NCI-H1048 (cell line): Measurements from ENCODE around the gene TNS2.
"Not testable (repeated sequence)": the region's sequence is repeated elsewhere in the genome, so short reads cannot be mapped to it uniquely, and the experiment has no call there.

Experiments used
- DNase-seq: peaks from one replicate; lab custom pipeline; 2025; lab: John Stamatoyannopoulos, UW

TNS2 gene

DNA sequence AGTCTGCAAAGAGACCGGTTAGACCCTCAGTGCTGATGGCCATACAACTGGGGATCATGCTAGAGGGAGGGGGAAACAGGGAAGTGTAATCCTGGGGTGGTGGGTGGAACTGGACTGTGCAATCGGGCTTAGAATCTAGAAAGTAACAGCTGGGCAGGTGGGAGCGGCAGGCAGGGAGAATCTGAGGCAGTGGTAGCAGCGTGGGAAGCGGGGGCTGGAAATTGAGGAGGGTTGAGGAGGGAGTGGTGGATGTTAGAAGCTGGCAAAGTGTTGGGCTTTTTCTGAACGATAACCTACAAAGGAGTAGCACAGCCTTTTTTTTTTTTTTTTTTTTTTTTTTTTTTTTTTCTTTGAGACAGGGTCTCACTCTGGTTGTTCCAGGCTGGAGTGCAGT lies 44.5 kb downstream of the TNS2 start:
- DNase-seq, result no peak

DNA sequence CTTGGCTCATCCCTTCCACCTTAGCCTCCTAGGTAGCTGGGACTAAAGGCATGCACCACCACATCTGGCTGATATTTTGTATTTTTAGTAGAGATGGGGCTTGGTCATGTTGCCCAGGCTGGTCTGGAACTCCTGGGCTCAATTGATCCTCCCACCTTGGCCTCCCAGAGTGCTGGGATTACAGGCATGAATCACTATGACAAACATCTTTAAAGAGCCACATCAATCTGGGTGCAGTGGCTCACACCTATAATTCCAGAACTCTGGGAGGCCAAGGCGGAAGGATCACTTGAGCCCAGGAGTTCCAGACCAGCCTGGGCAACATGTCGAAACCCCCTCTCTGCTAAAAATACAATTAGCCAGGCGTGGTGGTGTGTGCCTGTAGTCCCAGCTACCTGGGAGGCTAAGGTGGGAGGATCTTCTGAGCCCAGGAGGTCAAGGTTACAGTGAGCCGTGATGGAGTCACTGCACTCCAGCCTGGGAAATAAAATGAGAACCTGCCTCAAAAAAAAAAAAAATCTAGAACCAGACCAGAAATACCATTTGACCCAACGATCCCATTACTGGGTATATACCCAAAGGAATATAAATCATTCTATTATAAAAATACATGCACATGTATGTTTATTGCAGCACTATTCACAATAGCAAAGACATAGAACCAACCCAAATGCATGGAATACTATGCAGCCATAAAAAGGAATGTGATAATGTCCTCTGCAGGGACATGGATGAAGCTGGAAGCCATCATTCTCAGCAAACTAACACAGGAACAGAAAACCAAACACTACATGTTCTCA lies 45.1 kb downstream of the TNS2 start:
- DNase-seq, result not testable (repeated sequence)

DNA sequence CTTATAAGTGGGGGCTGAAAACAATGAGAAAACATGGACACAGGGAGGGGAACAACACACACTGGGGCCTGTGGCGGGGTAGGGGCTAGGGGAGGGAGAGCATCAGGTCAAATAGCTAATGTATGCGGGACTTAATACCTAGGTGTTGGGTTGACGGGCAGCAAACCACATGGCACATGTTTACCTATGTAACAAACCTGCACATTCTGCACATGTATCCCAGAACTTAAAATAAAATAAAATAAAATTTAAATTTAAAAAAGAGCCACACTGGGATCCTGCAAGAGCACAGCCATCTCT lies 45.7 kb downstream of the TNS2 start:
- not testable (repeated sequence) for DNase-seq

DNA sequence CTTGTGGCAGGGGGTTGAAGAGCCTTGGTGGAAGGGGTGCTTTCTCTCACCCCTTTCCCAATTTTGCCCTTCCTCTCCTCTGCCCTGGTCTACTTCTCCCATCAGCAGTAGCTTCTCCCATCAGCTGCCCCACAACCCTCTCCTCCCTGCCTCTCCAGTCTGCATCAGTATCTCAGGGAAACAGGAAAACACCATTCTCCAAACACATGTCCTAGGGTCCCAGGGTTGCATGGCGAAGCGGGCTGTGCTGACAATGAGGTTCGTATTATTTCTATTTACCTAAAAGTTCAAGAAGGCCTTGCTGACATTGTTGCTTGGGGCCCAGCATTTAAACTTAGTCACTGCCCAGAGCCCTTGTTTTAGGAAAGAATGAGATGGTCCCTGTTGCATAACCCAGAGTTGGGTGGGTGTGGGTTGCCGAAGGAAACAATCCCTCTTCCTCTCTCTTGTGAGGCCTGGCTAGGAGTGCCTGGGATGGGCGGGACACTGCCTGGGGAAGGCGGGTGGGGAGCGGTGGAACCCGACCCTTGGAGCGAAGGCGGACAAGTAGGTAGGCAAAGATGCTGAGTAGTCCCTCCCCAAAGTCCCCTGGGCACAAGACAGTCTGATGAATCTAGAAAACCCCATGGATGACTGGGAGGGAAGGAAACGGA lies 46.4 kb downstream of the TNS2 start:
- no peak for DNase-seq

DNA sequence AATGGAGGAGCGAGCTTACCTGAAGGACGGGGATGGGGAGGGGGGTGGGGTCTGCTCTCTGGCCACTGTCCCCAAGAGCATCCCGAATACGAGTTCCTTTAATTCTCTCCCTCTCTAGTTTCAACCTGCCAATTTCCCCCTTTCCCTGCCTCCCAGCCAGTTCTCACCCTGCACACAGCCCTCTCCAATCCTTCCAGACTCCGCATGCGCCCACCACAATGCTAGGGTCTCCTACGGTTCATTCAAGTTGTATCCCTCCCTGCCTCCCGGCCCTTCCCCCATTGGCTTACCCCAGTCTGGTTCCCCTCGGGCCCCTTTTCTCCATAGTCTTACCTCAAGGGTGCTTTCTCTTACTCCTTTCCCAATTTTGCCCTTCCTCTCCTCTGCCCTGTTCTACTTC lies 46.9 kb downstream of the TNS2 start:
- no peak for DNase-seq

DNA sequence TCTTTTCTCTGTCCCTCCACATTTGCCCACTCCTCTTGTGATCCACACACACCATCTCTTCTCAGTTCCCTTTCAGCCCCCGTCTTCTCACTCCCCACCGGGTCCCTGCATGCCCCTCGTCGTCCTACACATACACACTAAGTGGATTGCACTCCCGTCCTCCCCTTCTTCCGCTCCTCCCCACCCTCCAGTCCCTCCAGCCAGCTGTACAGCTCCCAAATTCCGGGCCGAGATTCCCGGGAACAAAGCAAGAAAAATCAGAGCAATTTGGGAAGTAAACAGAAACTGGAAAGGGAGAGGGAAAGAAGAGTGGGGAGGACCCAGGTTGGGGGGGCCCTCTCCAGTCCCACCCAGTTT lies 47.3 kb downstream of the TNS2 start:
- no peak for DNase-seq

DNA sequence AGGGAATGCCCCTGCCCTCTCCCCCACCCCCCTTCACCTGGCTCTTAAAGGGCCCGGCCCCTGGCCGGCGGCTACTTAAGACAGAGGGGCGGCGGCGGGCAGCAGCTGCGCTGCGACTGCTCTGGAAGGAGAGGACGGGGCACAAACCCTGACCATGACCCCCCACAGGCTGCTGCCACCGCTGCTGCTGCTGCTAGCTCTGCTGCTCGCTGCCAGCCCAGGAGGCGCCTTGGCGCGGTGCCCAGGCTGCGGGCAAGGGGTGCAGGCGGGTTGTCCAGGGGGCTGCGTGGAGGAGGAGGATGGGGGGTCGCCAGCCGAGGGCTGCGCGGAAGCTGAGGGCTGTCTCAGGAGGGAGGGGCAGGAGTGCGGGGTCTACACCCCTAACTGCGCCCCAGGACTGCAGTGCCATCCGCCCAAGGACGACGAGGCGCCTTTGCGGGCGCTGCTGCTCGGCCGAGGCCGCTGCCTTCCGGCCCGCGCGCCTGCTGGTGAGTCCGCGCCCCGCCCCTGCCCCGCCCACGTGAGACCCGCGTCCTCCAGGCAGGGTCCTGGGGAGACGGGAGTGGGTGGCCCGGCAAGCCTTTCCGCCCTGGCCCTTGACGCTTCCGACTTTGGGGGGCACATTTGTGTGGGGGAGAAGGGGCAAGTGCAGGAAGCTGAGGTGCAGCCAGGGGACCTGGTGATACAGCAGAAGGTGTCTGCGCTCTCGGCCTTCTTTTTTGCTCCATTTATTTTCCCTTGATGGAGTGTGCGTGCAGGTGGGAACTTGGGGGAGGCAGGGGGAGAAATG lies 47.9 kb downstream of the TNS2 start, which contains the start of gene IGFBP6:
TSS of gene IGFBP6 (plus strand) at position 104 of the 790 bp plus-strand sequence. CDS start at position 155, 51 bp downstream.
- DNase-seq, result peak; percentile 3

DNA sequence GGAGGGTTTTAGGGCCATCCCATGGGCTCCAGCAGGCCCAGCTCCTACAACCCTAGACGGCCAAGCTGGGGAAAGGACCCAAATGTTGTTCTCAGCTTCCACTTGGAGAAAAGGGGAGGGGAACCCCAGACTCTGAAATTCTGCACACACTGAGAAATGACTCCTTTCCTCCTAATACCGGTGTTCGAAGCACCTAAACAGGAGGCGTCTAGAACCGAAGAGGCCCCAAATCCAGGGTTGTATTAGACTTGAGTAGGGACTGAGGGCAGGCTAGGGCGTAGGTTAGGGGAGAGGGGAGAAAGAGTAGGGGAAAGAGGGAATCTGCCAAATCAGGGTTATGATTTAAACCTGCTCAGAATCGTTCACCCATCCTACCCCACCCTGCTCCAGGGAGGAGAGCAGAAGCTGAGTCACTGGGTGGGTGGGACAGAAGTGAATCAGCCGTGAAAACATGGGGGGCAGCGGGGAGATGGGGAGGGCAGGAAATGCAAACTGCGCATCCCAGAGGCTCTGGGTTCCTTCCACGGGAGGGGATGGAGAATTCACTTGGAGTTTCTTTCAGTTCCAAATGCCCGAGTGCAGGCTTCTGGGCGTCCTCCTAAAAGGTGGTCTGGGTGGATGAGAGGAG lies 48.6 kb downstream of the TNS2 start:
- DNase-seq, result no peak

DNA sequence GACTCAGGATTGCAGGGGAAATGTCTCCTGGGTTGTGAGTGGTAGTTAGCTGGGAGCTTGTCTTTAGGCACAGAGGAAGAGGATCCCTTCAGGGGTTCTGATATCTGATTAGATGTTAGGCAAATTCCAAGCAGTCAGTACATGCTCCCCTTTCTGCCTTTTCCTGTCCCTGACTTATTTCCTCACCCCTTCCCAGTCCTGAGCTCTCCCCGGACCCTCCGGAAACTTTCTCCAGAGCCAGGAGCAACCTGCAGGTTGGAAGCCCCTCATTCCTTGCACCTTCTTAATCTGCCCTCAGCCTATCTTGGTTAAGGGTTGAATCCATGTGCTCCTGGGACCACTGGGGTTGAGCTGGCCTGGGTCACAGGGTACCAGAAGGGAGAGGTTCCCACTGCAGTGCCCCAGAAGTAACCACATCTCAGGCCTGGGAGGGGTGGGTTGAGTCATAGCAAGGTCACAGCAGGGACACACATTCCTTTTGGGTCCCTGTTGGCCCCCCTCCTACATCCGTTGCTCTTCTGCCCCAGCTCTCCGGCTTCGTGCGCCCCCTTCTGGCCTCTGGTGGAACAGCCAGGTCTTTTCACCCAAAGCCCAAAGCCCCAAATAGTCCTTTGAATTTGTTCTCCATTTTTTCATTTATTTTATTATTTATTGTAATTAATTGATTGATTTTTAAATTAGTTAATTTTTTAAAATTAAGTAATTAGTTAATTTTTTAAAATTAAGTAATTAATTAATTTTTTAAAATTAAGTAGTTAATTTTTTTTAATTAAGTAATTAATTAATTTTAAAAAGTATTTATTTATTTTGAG lies 49.4 kb downstream of the TNS2 start:
- peak; percentile 24 for DNase-seq

DNA sequence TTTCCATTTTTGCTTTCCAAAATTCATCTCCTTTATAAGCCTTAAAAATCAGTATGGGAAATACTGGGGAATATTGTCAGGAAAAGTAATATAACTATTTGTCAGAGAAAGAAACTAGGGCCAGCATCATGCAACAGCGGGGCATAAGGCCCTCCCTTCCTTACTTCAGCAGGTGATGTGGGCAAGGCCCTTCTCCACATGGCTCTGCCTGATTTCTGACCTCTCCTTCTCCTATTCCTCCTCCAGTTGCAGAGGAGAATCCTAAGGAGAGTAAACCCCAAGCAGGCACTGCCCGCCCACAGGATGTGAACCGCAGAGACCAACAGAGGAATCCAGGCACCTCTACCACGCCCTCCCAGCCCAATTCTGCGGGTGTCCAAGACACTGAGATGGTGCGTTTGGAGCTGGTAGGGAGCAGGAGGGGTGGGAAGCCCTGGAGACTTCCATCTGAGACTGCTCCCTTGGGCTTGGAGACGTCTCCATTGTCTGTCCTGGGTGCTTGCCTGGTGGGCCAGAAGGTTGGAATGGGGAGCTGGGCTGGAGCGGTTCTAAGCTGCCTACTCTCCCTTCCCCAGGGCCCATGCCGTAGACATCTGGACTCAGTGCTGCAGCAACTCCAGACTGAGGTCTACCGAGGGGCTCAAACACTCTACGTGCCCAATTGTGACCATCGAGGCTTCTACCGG lies 50.7 kb downstream of the TNS2 start:
- no peak for DNase-seq

DNA sequence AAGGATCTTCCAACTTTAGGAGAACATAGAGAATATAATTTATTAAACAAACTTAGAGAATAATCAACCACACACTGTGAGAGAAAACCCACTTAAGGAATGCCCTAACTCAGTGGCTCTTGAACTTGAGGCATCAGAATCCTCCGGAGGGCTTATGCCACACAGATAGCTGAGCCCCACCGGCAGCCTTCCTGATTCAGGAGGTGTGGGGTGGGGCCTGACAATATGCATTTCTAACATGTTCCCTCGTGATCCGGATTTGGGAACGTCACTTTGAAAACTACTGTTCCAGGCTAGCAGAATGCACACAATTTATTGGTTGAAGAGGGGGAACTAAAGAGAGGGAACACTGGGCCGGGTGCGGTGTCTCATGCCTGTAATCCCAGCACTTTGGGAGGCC lies 51.4 kb downstream of the TNS2 start:
- no peak for DNase-seq

DNA sequence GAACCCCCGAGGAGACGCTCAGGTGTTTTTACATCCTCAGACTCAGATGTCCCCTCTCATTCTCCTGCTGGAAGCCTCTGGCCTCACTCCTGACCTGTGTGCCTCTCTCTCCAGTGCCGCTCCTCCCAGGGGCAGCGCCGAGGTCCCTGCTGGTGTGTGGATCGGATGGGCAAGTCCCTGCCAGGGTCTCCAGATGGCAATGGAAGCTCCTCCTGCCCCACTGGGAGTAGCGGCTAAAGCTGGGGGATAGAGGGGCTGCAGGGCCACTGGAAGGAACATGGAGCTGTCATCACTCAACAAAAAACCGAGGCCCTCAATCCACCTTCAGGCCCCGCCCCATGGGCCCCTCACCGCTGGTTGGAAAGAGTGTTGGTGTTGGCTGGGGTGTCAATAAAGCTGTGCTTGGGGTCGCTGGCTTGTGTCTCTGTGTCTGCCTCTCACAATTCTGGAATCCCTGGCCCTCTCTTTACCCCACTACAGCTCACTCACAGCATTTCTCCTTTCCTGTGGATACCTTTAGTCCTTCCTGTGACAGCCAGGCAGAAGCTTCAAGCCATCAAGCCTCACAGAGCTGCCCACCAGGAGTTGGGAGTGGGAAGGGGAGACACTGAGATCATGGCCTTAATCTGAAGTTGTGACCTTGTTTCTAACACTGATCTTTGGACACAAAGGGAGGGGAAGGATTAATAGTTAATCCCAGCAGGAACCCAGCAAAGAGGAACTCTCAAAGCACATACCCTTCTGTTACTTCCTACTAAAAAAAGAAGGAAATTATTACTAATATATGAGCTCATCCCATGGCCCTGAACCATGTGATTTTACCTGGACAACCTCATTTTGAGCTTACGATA lies 52.3 kb downstream of the TNS2 start:
- DNase-seq, result no peak

DNA sequence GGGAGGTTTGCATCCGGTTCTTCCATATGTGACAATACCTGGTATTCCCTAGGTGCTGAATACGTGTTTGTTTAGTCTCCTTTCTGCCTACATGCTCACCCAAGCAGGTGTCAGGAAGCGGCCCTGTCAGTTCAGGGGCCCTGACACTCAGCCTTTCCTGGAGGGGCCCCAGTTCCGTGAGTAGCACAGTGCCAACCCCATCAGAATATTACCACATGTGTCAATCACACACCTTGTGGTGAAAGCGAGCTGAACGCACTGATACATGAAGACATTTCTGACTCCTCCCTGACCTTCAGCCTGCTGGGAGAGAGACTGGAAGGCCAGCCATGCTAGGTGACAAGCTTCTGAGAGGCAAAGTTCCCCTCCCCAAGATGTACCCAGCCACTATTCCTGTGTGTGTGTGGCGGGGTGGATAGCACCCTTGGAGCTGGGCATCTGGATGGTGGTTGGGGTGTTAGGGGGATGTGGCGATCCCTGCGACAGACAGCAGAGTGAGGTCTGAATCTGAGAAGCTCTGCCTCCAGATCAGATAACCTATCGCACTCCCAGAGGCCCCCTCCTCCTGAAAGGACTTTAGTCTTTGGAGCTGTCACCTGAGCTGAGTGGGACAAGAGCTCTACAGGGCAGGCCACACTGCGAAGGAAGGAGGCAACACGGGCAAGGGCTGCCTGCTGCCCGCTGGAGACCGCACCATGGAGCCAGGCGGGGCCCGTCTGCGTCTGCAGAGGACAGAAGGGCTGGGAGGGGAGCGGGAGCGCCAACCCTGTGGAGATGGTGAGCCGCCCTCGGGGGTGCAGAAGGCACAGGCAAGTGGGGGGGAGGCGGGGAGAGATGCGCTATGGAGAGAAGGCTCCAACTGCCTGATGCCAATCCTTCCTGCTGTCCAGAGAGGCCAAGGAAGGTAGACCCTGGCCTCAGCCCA lies 53.3 kb downstream of the TNS2 start, which contains the start of gene SOAT2:
TSS of gene SOAT2 (plus strand) at position 604 of the 925 bp plus-strand sequence. CDS start at position 696, 92 bp downstream.
- no peak for DNase-seq

DNA sequence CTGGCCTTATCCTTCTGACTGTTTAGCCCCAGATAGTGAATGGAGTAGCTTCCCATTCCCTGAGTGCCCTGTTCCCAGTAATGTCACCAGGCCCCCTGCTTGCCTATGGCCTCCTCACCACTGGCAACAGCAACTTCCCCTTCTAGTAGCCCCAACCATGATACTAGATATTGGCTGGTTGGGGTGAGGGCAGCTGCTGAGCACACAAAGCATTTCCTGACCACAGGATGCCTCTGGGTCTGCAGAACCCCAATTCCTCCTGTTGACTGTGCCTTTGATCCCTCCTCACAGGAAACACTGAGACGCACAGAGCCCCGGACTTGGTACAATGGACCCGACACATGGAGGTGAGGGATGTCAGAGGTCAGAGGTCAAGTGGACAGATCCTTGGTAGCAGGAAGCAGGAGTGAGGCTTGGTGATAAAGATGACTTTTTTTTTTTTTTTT lies 54.0 kb downstream of the TNS2 start:
- DNase-seq, result no peak

DNA sequence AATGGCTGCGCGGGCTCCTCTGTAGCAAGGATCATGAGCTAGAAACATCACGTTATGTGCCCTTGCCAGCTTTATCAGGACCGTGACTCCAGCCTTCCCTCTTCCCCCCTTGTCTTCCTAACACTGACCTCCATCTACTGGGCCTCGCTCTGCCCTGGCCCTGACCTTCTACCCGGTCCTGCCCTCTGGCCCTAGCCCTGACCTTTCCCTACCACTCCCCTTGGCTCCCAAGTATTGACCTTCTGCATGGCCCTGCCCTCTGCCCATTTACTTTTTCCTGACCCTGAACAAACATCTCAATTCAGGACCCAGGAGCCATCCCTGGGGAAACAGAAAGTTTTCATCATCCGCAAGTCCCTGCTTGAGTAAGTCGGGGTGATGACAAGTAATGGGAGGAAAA lies 55.4 kb downstream of the TNS2 start:
- no peak for DNase-seq

DNA sequence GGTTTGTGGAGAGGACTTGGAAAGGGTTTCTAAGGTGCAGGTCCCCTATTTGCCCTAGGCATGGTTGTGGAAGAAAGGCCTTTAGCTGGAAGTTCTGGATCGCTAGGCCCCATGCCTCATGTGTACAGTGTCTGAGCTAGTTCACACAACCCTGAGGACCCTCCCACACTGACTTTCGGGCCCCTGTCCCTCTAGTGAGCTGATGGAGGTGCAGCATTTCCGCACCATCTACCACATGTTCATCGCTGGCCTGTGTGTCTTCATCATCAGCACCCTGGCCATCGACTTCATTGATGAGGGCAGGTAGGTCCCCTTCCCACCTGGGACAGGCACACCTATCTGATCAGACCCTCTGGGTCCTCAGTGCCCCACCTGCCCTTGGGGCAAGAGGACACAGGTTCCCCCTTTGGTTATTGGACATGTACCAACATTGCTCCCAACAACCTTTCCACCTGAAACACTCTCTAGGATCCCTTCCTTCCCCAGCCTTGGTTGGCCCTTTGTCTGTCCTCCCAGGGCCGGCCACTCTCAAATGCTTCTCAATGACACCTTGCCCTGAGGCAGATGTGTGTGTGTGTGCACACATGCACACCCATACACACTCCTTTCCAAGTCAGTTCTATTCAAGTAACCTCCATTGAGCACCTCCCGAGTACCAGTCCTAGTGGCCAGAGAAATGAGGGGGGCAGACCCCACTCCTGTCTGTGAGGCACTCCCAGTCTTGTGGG lies 56.0 kb downstream of the TNS2 start:
- DNase-seq, result no peak

DNA sequence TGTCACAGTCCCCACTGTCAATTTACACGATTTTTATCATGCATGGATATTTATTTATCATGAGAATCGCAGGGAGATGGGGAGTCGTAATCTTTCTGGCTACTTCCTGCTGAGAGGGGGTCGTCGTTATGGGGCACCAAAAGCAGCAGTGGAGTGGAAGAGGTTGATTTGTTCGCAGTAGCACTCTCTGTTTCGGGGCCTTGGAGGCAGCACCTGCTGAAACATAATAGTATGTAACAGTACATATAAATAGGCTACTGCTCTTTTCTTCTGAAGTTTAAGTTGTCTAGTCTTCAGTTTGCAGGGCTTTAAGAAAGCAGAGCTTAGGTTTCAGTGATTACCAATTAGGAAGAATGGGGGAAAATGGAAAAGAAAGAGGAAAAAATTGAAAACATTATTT lies 57.3 kb downstream of the TNS2 start:
- DNase-seq, result no peak

DNA sequence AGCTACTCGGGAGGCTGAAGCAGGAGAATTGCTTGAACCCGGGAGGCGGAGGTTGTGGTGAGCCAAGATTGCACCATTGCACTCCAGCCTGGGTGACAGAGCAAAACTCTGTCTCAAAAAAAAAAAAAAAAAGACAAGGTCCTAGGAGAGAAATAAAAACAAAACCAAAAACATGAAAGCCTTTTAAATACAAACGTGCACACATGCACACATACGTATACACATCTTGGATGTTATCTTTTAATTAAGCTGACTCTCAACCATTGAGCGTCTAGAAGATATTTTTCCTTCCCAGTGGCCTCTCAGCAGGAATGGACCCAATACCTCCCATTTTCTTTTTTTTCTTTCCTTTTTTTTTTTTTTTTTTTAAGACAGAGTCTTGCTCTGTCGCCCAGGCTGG lies 62.6 kb downstream of the TNS2 start:
- DNase-seq, result not testable (repeated sequence)
